ENCODE data around the gene ISM1. TPM values are rescaled to one million over a fixed set of nuclear protein-coding genes. Genes with fewer than 3 reads are reported as not detected.

Gene ISM1
- total and polyA plus RNA-seq, 2 of the 13 experiments (the other 11 are each of a cell fraction or from before 2014, with no cell fraction given) = 0.40 to 1.4 TPM

DNA sequence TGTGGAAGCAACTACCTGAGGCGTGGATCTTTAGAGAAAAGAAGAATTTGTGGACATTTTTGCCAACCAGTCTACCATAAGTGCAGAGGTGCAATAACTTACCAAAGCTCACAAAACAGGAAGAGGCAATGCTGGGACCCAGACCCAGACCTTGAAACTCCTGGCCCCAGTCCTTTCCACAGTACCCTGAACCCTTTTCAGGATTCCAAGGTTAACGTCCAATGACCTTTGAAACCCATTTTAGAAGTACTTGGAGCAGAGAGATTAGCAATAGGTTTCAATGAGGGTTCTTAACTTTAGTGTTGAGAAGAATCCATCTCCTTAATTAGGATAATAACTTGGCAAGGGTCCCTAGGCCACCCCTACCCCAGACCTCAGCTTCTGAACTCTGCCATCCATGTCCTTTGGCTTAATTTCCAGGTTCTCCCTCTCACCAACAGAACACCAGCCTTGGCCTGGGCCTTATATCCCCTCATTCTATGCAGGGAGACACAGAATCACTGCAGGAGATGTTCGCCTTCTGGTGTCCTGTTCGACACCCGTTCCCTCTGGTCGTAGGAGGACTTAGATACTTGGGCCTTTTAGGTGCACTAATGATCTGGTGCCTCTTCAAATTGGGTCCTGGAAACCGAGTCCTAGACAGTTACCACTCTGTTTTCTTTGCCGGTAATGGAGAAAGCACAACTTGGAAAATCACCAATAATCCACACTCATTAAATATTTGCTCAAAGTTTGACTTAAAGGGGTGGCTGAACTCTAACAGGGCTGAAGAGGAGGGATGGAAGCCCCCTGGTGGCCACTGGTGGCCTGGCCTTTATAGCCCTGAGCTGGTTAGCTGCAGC is 40.6 kb downstream of the ISM1 start (continued):
- TF ChIP-seq, protein P1, sequence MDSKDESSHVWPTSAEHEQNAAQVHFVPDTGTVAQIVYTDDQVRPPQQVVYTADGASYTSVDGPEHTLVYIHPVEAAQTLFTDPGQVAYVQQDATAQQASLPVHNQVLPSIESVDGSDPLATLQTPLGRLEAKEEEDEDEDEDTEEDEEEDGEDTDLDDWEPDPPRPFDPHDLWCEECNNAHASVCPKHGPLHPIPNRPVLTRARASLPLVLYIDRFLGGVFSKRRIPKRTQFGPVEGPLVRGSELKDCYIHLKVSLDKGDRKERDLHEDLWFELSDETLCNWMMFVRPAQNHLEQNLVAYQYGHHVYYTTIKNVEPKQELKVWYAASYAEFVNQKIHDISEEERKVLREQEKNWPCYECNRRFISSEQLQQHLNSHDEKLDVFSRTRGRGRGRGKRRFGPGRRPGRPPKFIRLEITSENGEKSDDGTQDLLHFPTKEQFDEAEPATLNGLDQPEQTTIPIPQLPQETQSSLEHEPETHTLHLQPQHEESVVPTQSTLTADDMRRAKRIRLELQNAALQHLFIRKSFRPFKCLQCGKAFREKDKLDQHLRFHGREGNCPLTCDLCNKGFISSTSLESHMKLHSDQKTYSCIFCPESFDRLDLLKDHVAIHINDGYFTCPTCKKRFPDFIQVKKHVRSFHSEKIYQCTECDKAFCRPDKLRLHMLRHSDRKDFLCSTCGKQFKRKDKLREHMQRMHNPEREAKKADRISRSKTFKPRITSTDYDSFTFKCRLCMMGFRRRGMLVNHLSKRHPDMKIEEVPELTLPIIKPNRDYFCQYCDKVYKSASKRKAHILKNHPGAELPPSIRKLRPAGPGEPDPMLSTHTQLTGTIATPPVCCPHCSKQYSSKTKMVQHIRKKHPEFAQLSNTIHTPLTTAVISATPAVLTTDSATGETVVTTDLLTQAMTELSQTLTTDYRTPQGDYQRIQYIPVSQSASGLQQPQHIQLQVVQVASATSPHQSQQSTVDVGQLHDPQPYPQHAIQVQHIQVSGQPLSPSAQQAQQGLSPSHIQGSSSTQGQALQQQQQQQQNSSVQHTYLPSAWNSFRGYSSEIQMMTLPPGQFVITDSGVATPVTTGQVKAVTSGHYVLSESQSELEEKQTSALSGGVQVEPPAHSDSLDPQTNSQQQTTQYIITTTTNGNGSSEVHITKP (CRISPR knock-in tag; IDR thresholded peaks at IDR 0.05; ENCODE audit: low read depth) = peak; percentile 52
- TF ChIP-seq RFXAP (CRISPR knock-in tag; IDR thresholded peaks at IDR 0.05; ENCODE audit: borderline replicate concordance) (no peak), ZSCAN22 (CRISPR knock-in tag; IDR thresholded peaks at IDR 0.05) (no peak), ETV6 (CRISPR knock-in tag; conservative IDR thresholded peaks at IDR 0.05) (0 out of 2 replicates have a peak, but pooled peaks have one; percentile 65), ZNF709 (CRISPR knock-in tag; IDR thresholded peaks at IDR 0.05) (0 out of 2 replicates have a peak, but pooled peaks have one; percentile 36), ATRX (CRISPR knock-in tag; IDR thresholded peaks at IDR 0.05; ENCODE audit: borderline replicate concordance) (no peak), TBP (CRISPR knock-in tag; IDR thresholded peaks at IDR 0.05) (no peak), RFX1 (IDR thresholded peaks at IDR 0.05) (no peak)
- TF ChIP-seq, protein P2, sequence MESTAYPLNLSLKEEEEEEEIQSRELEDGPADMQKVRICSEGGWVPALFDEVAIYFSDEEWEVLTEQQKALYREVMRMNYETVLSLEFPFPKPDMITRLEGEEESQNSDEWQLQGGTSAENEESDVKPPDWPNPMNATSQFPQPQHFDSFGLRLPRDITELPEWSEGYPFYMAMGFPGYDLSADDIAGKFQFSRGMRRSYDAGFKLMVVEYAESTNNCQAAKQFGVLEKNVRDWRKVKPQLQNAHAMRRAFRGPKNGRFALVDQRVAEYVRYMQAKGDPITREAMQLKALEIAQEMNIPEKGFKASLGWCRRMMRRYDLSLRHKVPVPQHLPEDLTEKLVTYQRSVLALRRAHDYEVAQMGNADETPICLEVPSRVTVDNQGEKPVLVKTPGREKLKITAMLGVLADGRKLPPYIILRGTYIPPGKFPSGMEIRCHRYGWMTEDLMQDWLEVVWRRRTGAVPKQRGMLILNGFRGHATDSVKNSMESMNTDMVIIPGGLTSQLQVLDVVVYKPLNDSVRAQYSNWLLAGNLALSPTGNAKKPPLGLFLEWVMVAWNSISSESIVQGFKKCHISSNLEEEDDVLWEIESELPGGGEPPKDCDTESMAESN (CRISPR knock-in tag; conservative IDR thresholded peaks at IDR 0.05) = no peak
- TF ChIP-seq, protein P3, sequence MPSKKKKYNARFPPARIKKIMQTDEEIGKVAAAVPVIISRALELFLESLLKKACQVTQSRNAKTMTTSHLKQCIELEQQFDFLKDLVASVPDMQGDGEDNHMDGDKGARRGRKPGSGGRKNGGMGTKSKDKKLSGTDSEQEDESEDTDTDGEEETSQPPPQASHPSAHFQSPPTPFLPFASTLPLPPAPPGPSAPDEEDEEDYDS (CRISPR knock-in tag; IDR thresholded peaks at IDR 0.05) = peak; percentile 48; the same call in 1 of the 2 replicates
- TF ChIP-seq, protein P4, sequence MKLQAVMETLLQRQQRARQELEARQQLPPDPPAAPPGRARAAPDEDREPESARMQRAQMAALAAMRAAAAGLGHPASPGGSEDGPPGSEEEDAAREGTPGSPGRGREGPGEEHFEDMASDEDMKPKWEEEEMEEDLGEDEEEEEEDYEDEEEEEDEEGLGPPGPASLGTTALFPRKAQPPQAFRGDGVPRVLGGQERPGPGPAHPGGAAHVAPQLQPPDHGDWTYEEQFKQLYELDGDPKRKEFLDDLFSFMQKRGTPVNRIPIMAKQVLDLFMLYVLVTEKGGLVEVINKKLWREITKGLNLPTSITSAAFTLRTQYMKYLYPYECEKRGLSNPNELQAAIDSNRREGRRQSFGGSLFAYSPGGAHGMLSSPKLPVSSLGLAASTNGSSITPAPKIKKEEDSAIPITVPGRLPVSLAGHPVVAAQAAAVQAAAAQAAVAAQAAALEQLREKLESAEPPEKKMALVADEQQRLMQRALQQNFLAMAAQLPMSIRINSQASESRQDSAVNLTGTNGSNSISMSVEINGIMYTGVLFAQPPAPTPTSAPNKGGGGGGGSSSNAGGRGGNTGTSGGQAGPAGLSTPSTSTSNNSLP (IDR thresholded peaks at IDR 0.05; ENCODE audit: low read depth, low read length) = peak; percentile 84
- TF ChIP-seq, protein P5, sequence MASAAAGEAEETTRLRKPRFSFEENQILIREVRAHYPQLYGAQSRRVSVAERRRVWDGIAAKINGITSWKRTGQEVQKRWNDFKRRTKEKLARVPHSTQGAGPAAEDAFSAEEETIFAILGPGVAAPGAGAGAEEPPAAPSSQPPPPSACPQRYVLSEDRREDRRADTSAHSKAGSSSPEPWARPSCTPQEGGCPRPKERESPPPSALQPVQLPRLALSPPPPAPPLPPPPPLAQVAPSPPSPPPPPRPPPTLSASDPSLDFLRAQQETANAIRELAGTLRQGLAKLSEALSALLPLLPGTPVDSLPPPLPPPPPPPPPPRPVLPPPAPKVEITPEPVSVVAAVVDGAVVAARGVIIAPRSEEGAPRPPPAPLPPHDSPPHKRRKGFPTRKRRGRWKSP (CRISPR knock-in tag; IDR thresholded peaks at IDR 0.05) = peak; percentile 77; the same call in 1 of the 2 replicates
- TF ChIP-seq, protein P6, sequence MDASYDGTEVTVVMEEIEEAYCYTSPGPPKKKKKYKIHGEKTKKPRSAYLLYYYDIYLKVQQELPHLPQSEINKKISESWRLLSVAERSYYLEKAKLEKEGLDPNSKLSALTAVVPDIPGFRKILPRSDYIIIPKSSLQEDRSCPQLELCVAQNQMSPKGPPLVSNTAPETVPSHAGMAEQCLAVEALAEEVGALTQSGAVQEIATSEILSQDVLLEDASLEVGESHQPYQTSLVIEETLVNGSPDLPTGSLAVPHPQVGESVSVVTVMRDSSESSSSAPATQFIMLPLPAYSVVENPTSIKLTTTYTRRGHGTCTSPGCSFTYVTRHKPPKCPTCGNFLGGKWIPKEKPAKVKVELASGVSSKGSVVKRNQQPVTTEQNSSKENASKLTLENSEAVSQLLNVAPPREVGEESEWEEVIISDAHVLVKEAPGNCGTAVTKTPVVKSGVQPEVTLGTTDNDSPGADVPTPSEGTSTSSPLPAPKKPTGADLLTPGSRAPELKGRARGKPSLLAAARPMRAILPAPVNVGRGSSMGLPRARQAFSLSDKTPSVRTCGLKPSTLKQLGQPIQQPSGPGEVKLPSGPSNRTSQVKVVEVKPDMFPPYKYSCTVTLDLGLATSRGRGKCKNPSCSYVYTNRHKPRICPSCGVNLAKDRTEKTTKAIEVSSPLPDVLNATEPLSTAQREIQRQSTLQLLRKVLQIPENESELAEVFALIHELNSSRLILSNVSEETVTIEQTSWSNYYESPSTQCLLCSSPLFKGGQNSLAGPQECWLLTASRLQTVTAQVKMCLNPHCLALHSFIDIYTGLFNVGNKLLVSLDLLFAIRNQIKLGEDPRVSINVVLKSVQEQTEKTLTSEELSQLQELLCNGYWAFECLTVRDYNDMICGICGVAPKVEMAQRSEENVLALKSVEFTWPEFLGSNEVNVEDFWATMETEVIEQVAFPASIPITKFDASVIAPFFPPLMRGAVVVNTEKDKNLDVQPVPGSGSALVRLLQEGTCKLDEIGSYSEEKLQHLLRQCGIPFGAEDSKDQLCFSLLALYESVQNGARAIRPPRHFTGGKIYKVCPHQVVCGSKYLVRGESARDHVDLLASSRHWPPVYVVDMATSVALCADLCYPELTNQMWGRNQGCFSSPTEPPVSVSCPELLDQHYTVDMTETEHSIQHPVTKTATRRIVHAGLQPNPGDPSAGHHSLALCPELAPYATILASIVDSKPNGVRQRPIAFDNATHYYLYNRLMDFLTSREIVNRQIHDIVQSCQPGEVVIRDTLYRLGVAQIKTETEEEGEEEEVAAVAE (CRISPR knock-in tag; IDR thresholded peaks at IDR 0.05; ENCODE audit: borderline replicate concordance) = peak; percentile 55; the same call in 1 of the 2 replicates

All from HepG2 (cell line).